HepG2 (cell line): Measurements from ENCODE around the gene LZTS2. TPM values are rescaled to one million over a fixed set of nuclear protein-coding genes. Genes with fewer than 3 reads are reported as not detected.

ENCODE experiments used
- AFF4 ChIP-seq: sonication (generic); formaldehyde crosslinking; IDR thresholded peaks from 2 replicates; pipeline ENCODE4 v1.4.0; 2020; ENCODE audit warnings: missing genetic modification reagents
- CHD4 ChIP-seq: fragments of 200-600 bp; sonication (generic); IDR thresholded peaks from 2 replicates; pipeline ENCODE4 v1.7.0; 2017; ENCODE audit warnings: mild to moderate bottlenecking, low read length, borderline replicate concordance
- CSRNP1 ChIP-seq: sonication (generic); formaldehyde crosslinking; IDR thresholded peaks from 2 replicates; pipeline ENCODE4 v1.8.1; 2023; ENCODE audit warnings: mild to moderate bottlenecking, missing genetic modification reagents
- NRL ChIP-seq: sonication (generic); formaldehyde crosslinking; IDR thresholded peaks from 2 replicates; pipeline ENCODE4 v1.5.0; 2020; ENCODE audit warnings: missing genetic modification reagents, mild to moderate bottlenecking, moderate library complexity, borderline replicate concordance
- PRDM10 ChIP-seq: sonication (generic); formaldehyde crosslinking; IDR thresholded peaks from 2 replicates; pipeline ENCODE4 v1.4.0; 2020; ENCODE audit warnings: low read depth, missing genetic modification reagents
- SMC3 ChIP-seq: IDR thresholded peaks from 2 replicates; pipeline ENCODE4 v1.6.1; 2011; ENCODE audit warnings: low read length, improper control_type of control experiment
- ZNF460 ChIP-seq: sonication (generic); formaldehyde crosslinking; IDR thresholded peaks from 2 replicates; pipeline ENCODE4 v1.5.1; 2020; ENCODE audit warnings: missing genetic modification reagents, mild to moderate bottlenecking, borderline replicate concordance
- ZNF614 ChIP-seq: IDR thresholded peaks from 2 replicates; pipeline ENCODE4 v1.6.1; 2018; ENCODE audit warnings: missing biosample characterization, missing genetic modification reagents, inconsistent platforms, borderline replicate concordance
- ZNF83 ChIP-seq: sonication (generic); formaldehyde crosslinking; IDR thresholded peaks from 2 replicates; pipeline ENCODE4 v1.4.0; 2020; ENCODE audit warnings: missing genetic modification reagents, mild to moderate bottlenecking, borderline replicate concordance
- polyA plus RNA-seq, 8 experiments: library from polyadenylated mRNA; depleted of rRNA in 3 of 8; stranded (reverse) in 7 of 8; unstranded in 1 of 8; fragments of >200 nt; fragmentation: Illumina TruSeq in 4 of 8; extraction: Trizol in 4 of 8; gene quantifications; 2 replicates each; pipeline versions ENCODE4 v1.2.1 to v1.2.3, GENCODE V29; 2011 to 2016; ENCODE audit warnings: low read depth in 4 of 8, missing spikeins in 1 of 8, mixed read lengths in 1 of 8; ENCODE audit not compliant: insufficient read depth in 1 of 8
- total RNA-seq, 5 experiments: library from RNA; depleted of rRNA; stranded (reverse); fragments of >200 nt; fragmentation: Illumina TruSeq; extraction: Trizol; gene quantifications; 2 replicates each; pipeline ENCODE4 v1.2.3, GENCODE V29; 2016; ENCODE audit warnings: low read depth in 1 of 5
- TF ChIP-seq, protein P1 (sequence below): sonication (generic); formaldehyde crosslinking; IDR thresholded peaks from 2 replicates; pipeline ENCODE4 v1.5.0; 2020; ENCODE audit warnings: mild to moderate bottlenecking, missing genetic modification reagents, borderline replicate concordance

Gene LZTS2
- total and polyA plus RNA-seq, 2 of the 13 experiments (the other 11 are each of a cell fraction or from before 2014, with no cell fraction given) = 43.6 to 65.6 TPM

DNA sequence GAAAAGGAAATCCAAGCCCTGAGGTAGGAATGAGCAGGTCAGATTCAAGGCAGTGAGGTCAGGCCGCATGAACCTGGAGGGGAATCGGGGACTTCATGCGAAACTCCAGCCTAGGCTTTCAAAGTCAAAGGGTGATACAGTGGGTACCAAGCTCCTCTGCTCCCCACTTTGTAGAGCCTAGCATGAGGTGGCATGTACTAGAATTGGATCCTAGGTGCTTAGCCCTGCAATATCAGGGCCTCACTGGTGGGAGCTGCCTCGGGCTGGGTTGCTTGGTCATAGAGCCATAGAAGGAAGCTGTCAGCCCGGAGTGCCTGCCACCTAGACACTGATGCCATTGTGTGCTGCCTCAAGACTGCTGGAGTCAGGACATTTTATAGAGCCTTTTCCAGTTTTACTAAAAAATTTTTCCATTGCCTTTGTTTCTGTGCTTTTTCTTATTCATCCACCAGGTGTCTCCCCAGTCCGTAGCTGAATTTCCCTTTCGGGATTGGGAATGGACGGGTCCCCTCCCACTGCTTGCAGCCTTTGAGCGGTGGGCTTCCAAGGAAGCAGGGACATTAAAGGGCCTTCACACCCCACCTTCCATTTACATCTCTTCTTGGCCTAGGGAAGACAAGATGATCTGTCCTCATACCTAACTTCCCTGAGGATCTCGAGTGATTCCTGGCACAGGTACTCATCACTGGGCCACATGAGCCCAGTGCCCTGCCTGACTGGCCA lies 5.5 kb upstream of the LZTS2 start (continued):
- TF ChIP-seq PRDM10 (CRISPR knock-in tag) (no peak), ZNF614 (CRISPR knock-in tag) (no peak), ZNF460 (CRISPR knock-in tag) (no peak), NRL (CRISPR knock-in tag) (no peak), CHD4 (no peak), CSRNP1 (0 out of 2 replicates have a peak, but pooled peaks have one; percentile 20), AFF4 (CRISPR knock-in tag) (no peak), ZNF83 (no peak), SMC3 (peak; percentile 74)
- TF ChIP-seq, protein P1, sequence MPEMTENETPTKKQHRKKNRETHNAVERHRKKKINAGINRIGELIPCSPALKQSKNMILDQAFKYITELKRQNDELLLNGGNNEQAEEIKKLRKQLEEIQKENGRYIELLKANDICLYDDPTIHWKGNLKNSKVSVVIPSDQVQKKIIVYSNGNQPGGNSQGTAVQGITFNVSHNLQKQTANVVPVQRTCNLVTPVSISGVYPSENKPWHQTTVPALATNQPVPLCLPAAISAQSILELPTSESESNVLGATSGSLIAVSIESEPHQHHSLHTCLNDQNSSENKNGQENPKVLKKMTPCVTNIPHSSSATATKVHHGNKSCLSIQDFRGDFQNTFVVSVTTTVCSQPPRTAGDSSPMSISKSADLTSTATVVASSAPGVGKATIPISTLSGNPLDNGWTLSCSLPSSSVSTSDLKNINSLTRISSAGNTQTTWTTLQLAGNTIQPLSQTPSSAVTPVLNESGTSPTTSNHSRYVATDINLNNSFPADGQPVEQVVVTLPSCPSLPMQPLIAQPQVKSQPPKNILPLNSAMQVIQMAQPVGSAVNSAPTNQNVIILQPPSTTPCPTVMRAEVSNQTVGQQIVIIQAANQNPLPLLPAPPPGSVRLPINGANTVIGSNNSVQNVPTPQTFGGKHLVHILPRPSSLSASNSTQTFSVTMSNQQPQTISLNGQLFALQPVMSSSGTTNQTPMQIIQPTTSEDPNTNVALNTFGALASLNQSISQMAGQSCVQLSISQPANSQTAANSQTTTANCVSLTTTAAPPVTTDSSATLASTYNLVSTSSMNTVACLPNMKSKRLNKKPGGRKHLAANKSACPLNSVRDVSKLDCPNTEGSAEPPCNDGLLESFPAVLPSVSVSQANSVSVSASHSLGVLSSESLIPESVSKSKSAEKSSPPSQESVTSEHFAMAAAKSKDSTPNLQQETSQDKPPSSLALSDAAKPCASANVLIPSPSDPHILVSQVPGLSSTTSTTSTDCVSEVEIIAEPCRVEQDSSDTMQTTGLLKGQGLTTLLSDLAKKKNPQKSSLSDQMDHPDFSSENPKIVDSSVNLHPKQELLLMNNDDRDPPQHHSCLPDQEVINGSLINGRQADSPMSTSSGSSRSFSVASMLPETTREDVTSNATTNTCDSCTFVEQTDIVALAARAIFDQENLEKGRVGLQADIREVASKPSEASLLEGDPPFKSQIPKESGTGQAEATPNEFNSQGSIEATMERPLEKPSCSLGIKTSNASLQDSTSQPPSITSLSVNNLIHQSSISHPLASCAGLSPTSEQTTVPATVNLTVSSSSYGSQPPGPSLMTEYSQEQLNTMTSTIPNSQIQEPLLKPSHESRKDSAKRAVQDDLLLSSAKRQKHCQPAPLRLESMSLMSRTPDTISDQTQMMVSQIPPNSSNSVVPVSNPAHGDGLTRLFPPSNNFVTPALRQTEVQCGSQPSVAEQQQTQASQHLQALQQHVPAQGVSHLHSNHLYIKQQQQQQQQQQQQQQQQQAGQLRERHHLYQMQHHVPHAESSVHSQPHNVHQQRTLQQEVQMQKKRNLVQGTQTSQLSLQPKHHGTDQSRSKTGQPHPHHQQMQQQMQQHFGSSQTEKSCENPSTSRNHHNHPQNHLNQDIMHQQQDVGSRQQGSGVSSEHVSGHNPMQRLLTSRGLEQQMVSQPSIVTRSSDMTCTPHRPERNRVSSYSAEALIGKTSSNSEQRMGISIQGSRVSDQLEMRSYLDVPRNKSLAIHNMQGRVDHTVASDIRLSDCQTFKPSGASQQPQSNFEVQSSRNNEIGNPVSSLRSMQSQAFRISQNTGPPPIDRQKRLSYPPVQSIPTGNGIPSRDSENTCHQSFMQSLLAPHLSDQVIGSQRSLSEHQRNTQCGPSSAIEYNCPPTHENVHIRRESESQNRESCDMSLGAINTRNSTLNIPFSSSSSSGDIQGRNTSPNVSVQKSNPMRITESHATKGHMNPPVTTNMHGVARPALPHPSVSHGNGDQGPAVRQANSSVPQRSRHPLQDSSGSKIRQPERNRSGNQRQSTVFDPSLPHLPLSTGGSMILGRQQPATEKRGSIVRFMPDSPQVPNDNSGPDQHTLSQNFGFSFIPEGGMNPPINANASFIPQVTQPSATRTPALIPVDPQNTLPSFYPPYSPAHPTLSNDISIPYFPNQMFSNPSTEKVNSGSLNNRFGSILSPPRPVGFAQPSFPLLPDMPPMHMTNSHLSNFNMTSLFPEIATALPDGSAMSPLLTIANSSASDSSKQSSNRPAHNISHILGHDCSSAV (CRISPR knock-in tag) = no peak
